Measurements from ENCODE around the gene SMYD3. TPM values are rescaled to one million over a fixed set of nuclear protein-coding genes. Genes with fewer than 3 reads are reported as not detected.

SMYD3 gene
- total RNA-seq, 1 donor from 2014 or later = 20.8 TPM

DNA sequence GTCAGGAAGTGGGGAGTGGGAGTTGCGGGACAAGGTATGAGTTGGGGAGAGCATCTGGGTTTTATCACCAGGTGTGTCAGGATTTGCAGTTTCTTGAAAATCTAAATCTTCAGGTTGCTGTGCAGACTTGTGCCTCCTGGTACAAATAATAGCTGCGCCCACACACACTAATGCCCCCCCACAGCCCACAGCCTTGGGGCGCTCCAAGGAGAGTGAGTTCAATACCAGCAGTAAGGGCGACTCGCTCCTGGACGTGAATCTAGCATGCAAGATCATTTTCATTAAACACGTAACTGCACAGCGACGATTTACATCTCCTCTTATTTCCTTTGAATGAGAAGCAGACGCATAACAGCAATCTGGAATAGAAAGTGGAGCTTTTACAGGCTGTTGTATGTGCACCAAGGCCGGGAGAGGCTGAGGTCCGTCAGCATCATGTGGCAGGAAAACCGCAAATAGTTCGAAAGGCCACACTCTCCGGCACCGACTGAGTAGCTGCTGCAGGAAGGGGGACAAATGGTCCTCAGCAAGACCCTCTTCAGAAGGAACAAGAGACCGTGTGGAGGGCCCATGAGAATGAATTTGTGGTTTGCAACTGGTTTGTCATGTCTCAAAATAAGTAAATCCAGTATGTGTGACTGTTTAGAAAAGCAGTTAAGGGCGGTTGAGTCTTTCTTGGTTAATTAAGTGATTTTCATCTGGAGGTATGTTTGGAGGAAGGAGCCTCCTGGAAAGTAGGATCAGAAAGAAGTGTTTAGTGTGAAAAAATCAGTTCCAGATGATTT, 439.5 kb downstream of the SMYD3 start:
- no peak for ATAC-seq (ENCODE audit: low read depth)
- Mint-ChIP-seq H3K36me3 (ENCODE audit: low read depth) (no peaks in the 10 kb centered on the region), H3K9me3 (no peaks in the 10 kb centered on the region), H3K27me3 (no peaks in the 10 kb centered on the region), H3K4me1 (peaks cover 7% of the 10 kb centered on the region), H3K27ac (no peak overlapping the region), H3K4me3 (peak overlapping the region; percentile 9)
- ChIA-PET CTCF (no interaction called here), POLR2A (no interaction called here)
- intact Hi-C loops (cut with micrococcal nuclease) = no loop called here
- no peak for TF ChIP-seq CTCF (IDR thresholded peaks at IDR 0.05)
- no peak for DNase-seq

DNA sequence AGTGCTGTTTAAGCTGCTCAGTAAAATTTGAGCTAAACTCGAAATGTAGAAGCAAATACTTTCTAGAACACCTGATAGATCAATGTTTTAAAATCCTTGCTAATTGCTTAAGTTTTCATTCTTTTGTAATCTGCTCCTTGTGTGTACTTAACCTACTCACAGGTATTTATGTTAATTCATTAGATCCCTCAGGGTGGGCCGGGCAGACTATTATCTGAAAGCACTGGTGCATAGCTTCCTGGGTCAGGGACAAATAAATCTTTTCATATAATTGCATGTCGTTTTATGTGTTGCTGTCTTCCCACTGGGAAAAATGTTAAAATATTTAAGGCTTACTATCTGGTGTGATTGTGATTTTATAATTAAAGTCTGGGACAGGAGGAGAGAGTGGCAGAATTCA, 440.5 kb downstream of the SMYD3 start:
- no peak for TF ChIP-seq CTCF (IDR thresholded peaks at IDR 0.05)
- DNase-seq (no peak), ATAC-seq (ENCODE audit: low read depth) (no peak)
- CTCF ChIA-PET = no interaction called here
- Mint-ChIP-seq H3K27me3 (no peaks in the 10 kb centered on the region), H3K27ac (no peak overlapping the region), H3K36me3 (ENCODE audit: low read depth) (no peaks in the 10 kb centered on the region), H3K9me3 (no peaks in the 10 kb centered on the region), H3K4me1 (peaks cover 7% of the 10 kb centered on the region), H3K4me3 (no peak overlapping the region)
- intact Hi-C loops (cut with micrococcal nuclease) = no loop called here
- POLR2A ChIA-PET = no interaction called here

- no peaks in the 10 kb centered on the region for H3K27me3 Mint-ChIP-seq
- H3K4me1 Mint-ChIP-seq = peaks cover 7% of the 10 kb centered on the region
- intact Hi-C loops (cut with micrococcal nuclease) = no loop called here
- ChIA-PET CTCF (interaction anchor here (0.6 kb wide), 1 partner anchor 1493 kb away, joined by 4 read pairs; no protein-coding TSS in a partner anchor), POLR2A (no interaction called here)
- no peaks in the 10 kb centered on the region for H3K36me3 Mint-ChIP-seq (ENCODE audit: low read depth)
- no peaks in the 10 kb centered on the region for H3K9me3 Mint-ChIP-seq
- TF ChIP-seq CTCF (IDR thresholded peaks at IDR 0.05) = no peak
- no peak for ATAC-seq (ENCODE audit: low read depth)
- no peak overlapping the region for H3K27ac Mint-ChIP-seq
- H3K4me3 Mint-ChIP-seq = no peak overlapping the region
- no peak for DNase-seq
Measured at GRCh38 chr1:246065592-246065991, 441.5 kb downstream of the SMYD3 start.

DNA sequence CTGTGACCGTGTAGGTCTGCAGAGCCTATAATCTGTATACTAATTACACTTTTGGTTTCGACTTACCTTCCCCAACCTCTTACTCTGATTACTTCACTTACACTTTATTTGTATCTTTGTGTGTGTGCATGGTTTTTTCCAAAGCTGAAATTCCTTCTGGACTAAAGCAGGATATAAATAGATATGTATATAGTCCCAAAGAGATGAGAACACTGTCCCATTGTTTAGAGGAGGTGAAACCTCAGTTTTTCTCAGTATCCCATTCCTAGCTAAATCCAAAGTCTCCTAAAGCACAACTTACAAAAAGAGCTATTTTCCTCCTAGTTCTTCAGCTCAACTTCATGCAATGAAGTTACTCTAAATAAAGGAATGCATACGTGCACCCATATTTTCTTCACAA, 442.2 kb downstream of the SMYD3 start:
- POLR2A ChIA-PET = no interaction called here
- Mint-ChIP-seq H3K4me1 (peaks cover 7% of the 10 kb centered on the region), H3K27me3 (no peaks in the 10 kb centered on the region), H3K9me3 (no peaks in the 10 kb centered on the region), H3K27ac (no peak overlapping the region), H3K36me3 (ENCODE audit: low read depth) (no peaks in the 10 kb centered on the region), H3K4me3 (no peak overlapping the region)
- intact Hi-C loops (cut with micrococcal nuclease) = no loop called here
- DNase-seq (no peak), ATAC-seq (ENCODE audit: low read depth) (no peak)
- CTCF ChIA-PET = interaction anchor here (0.6 kb wide), 1 partner anchor 1492 kb away, joined by 4 read pairs; no protein-coding TSS in a partner anchor
- no peak for TF ChIP-seq CTCF (IDR thresholded peaks at IDR 0.05)

DNA sequence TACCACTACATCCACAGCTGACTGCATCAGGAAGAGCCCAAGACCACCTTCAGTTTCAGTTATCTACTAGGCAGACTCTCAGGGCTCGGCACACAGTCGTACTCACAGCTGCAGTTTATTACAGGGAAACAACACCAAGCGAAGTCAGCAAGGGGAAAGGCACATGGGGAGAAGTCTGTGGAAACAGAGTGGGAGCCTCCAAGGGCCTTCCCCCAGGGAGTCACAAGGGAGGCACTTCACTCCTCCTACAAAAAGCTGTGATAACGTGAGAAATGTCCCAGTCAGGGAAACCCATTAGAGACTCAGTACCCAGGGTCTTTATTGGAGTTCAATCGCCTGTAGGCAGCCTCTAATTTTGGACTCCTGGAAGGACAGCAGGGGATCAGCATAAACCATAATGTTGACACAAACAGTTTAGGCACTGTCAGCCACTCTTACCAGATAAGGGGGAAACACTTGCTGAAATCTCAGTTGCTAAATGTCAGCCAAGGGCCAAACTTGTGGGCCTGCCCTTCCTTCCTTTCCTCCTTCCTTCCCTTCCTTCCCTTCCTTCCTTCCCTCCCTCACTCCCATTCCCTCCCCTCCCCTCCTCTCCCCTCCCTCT, 444.0 kb downstream of the SMYD3 start:
- no peak overlapping the region for H3K4me3 Mint-ChIP-seq
- TF ChIP-seq CTCF (IDR thresholded peaks at IDR 0.05) = no peak
- ATAC-seq (ENCODE audit: low read depth) (no peak), DNase-seq (no peak)
- ChIA-PET CTCF (no interaction called here), POLR2A (no interaction called here)
- intact Hi-C loops (cut with micrococcal nuclease) = no loop called here
- no peaks in the 10 kb centered on the region for H3K9me3 Mint-ChIP-seq
- peaks cover 7% of the 10 kb centered on the region for H3K4me1 Mint-ChIP-seq
- H3K27ac Mint-ChIP-seq = no peak overlapping the region
- no peaks in the 10 kb centered on the region for H3K36me3 Mint-ChIP-seq (ENCODE audit: low read depth)
- H3K27me3 Mint-ChIP-seq = no peaks in the 10 kb centered on the region
